Trophoblast cell (in vitro differentiated cells and primary cell): ENCODE data around the gene PFKFB2.

Experiments used
- DNase-seq, 2 donors: peaks; one replicate each; pipeline ENCODE4 v3.0.0-alpha.2; 2016
- H2AFZ ChIP-seq: 2 replicates; pipeline ENCODE4 v1.6.1; 2013; ENCODE audit warnings: low read length, moderate library complexity, mild to moderate bottlenecking; ENCODE audit not compliant: insufficient read depth, poor library complexity
- H2AK5ac ChIP-seq: 2 replicates; pipeline ENCODE4 v1.6.1; 2013; ENCODE audit warnings: mild to moderate bottlenecking, low read length
- H2BK120ac ChIP-seq: 2 replicates; pipeline ENCODE4 v1.6.1; 2013; ENCODE audit warnings: low read length, mild to moderate bottlenecking, moderate library complexity; ENCODE audit not compliant: insufficient read depth, poor library complexity
- H2BK12ac ChIP-seq: 2 replicates; pipeline ENCODE4 v1.6.1; 2013; ENCODE audit warnings: mild to moderate bottlenecking, low read length, moderate library complexity
- H2BK5ac ChIP-seq: 2 replicates; pipeline ENCODE4 v1.6.1; 2013; ENCODE audit warnings: low read length, low read depth, moderate library complexity, mild to moderate bottlenecking; ENCODE audit not compliant: poor library complexity
- H3K14ac ChIP-seq: 2 replicates; pipeline ENCODE4 v1.6.1; 2013; ENCODE audit warnings: mild to moderate bottlenecking, low read length
- H3K18ac ChIP-seq: 2 replicates; pipeline ENCODE4 v1.6.1; 2013; ENCODE audit warnings: mild to moderate bottlenecking, low read length
- H3K23ac ChIP-seq: 2 replicates; pipeline ENCODE4 v1.6.1; 2013; ENCODE audit warnings: low read length
- H3K27ac ChIP-seq: 2 replicates; pipeline ENCODE4 v1.5.1; 2013; ENCODE audit warnings: low read depth, mild to moderate bottlenecking, inconsistent platforms, low read length, moderate library complexity
- H3K27me3 ChIP-seq: 2 replicates; pipeline ENCODE4 v1.6.1; 2013; ENCODE audit warnings: inconsistent platforms, mild to moderate bottlenecking, low read length, moderate library complexity; ENCODE audit not compliant: insufficient read depth
- H3K36me3 ChIP-seq, 2 experiments: 1 replicate in 1 of 2; 2 replicates in 1 of 2; pipeline ENCODE4 v1.6.1; 2013; ENCODE audit warnings: low read length in 2 of 2, mild to moderate bottlenecking in 2 of 2, moderate library complexity in 1 of 2; ENCODE audit not compliant: insufficient read depth in 2 of 2, control insufficient read depth in 1 of 2
- H3K4ac ChIP-seq: 2 replicates; pipeline ENCODE4 v1.6.1; 2013; ENCODE audit warnings: low read depth, mild to moderate bottlenecking, low read length, moderate library complexity
- H3K4me1 ChIP-seq, 2 experiments: 1 replicate in 1 of 2; 2 replicates in 1 of 2; pipeline ENCODE4 v1.6.1; 2013; ENCODE audit warnings: low read length in 2 of 2, mild to moderate bottlenecking in 2 of 2, moderate library complexity in 1 of 2; ENCODE audit not compliant: insufficient read depth in 2 of 2, control insufficient read depth in 1 of 2
- H3K4me2 ChIP-seq: 2 replicates; pipeline ENCODE4 v1.6.1; 2013; ENCODE audit warnings: inconsistent platforms, mild to moderate bottlenecking, low read length, moderate library complexity
- H3K4me3 ChIP-seq: 2 replicates; pipeline ENCODE4 v1.5.1; 2013; ENCODE audit warnings: mild to moderate bottlenecking, low read depth, low read length, inconsistent platforms
- H3K79me1 ChIP-seq: one replicate; pipeline ENCODE4 v1.6.1; 2013; ENCODE audit warnings: low read length
- H3K79me2 ChIP-seq: 2 replicates; pipeline ENCODE4 v1.6.1; 2013; ENCODE audit warnings: low read length, mild to moderate bottlenecking; ENCODE audit not compliant: control insufficient read depth, insufficient read depth, poor library complexity
- H3K9ac ChIP-seq: 2 replicates; pipeline ENCODE4 v1.6.1; 2013; ENCODE audit warnings: mild to moderate bottlenecking, low read length
- H3K9me3 ChIP-seq: 2 replicates; pipeline ENCODE4 v1.6.1; 2013; ENCODE audit warnings: low read depth, mild to moderate bottlenecking, control low read depth, inconsistent platforms, low read length; ENCODE audit not compliant: insufficient read depth
- H4K12ac ChIP-seq: 2 replicates; pipeline ENCODE4 v1.6.1; 2013; ENCODE audit warnings: low read depth, mild to moderate bottlenecking, low read length, moderate library complexity
- H4K8ac ChIP-seq: 2 replicates; pipeline ENCODE4 v1.6.1; 2013; ENCODE audit warnings: low read depth, mild to moderate bottlenecking, low read length, moderate library complexity
- H4K91ac ChIP-seq: one replicate; pipeline ENCODE4 v1.6.1; 2013; ENCODE audit warnings: low read depth, mild to moderate bottlenecking, low read length, moderate library complexity
- WGBS: extraction: QIAGEN DNeasy Blood & Tissue Kit; methylation state at CpG from one replicate; pipeline ENCODE4 v1.1.7; 2013; ENCODE audit warnings: missing lambda C conversion rate; ENCODE audit not compliant: insufficient read length, insufficient coverage; ENCODE audit errors: extremely low coverage; 5-methylcytosine and 5-hydroxymethylcytosine counted together

PFKFB2 gene

DNA sequence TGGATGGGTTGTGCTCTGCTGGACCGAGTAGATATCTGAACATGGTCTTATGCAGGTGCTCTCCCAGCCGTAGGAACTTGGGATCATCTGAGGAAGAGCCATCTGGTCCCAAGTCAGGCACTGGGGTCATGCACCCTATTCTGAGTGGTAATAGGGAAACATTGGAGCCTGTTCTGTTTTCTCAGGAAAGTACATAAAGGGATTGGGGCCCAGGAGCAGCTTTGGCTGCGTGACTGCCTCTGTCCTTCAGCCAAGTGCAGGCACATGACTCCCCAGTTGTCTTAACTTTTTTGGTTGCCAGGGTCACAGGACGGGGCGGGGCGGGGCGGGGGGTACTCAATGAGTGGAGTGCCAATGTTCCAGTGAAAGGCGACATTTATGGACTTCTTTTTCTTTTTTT is 11.5 kb downstream of the PFKFB2 start:
- no peak overlapping the region for H2AK5ac ChIP-seq
- H3K18ac ChIP-seq, result no peak overlapping the region
- no peak overlapping the region for H4K12ac ChIP-seq
- WGBS, result no CpG with 5 or more reads among the region's 8 CpGs
- no peak overlapping the region for H3K4me3 ChIP-seq
- no peaks in the 10 kb centered on the region for H3K27me3 ChIP-seq
- H2BK5ac ChIP-seq, result no peak overlapping the region
- H2BK12ac ChIP-seq, result no peak overlapping the region
- H3K4ac ChIP-seq, result no peak overlapping the region
- H3K14ac ChIP-seq, result no peak overlapping the region
- H3K36me3 ChIP-seq, result peaks cover 11 to 26% of the 10 kb centered on the region in 2 experiments
- no peak overlapping the region for H3K4me2 ChIP-seq
- no peaks in the 10 kb centered on the region for H3K9me3 ChIP-seq
- no peak overlapping the region for H4K8ac ChIP-seq
- H4K91ac ChIP-seq, result no peak overlapping the region
- no peak overlapping the region for H3K9ac ChIP-seq
- no peaks in the 10 kb centered on the region for H3K79me2 ChIP-seq
- H3K27ac ChIP-seq, result no peak overlapping the region
- no peak overlapping the region for H2BK120ac ChIP-seq
- no peak for DNase-seq
- H3K23ac ChIP-seq, result no peak overlapping the region
- no peaks in the 10 kb centered on the region for H3K4me1 ChIP-seq
- H3K79me1 ChIP-seq, result no peaks in the 10 kb centered on the region
- H2AFZ ChIP-seq, result no peak overlapping the region

DNA sequence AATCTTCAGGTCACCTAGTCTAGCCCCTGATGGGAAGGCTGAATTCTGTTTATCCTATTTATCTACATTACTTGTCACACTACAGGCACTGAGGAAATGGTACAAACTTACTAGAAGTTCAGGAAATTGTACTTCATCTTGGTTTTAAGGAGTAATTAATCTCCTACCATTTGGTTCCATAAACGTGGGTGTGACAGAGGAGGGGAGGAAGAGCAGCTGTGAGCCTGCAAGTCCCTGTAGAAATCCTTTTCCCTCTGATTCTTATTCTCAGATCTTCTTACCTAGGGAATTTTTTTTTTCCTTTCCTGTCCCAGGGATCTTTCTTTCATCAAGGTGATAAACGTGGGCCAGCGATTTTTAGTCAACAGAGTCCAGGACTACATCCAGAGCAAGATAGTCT is 14.1 kb downstream of the PFKFB2 start:
- no CpG with 5 or more reads among the region's 3 CpGs for WGBS
- Histone ChIP-seq H3K18ac (no peak overlapping the region), H3K9me3 (no peaks in the 10 kb centered on the region), H3K27me3 (no peaks in the 10 kb centered on the region), H4K12ac (no peak overlapping the region), H2BK5ac (no peak overlapping the region), H3K79me1 (no peaks in the 10 kb centered on the region), H4K8ac (no peak overlapping the region), H3K27ac (no peak overlapping the region), H3K9ac (no peak overlapping the region), H2AK5ac (no peak overlapping the region), H4K91ac (no peak overlapping the region), H2AFZ (no peak overlapping the region), H3K4me2 (no peak overlapping the region), H3K14ac (no peak overlapping the region), H3K4me3 (no peak overlapping the region), H3K4me1 (no peaks in the 10 kb centered on the region), H2BK120ac (no peak overlapping the region), H3K36me3 (peaks cover 22 to 34% of the 10 kb centered on the region in 2 experiments), H3K23ac (no peak overlapping the region), H3K4ac (no peak overlapping the region), H2BK12ac (no peak overlapping the region), H3K79me2 (no peaks in the 10 kb centered on the region)
- no peak for DNase-seq

DNA sequence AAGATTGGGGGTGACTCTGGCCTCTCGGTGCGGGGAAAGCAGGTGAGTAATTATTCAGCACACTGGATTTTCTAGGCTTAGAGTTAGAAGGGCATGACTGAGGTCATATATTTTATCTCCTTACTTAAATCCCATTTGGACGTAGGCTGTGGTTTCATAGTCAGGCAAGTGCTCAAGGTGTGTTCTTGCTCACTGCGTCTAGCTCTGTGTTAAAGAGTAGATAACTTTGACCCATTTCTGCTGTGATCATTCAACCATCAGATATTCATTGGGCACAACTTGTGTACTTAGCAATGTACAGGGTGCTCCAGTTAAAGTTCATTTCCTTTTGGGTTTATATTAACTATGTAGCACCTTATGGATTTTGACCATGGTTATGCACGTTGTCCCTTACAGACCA is 14.6 kb downstream of the PFKFB2 start:
- no peak overlapping the region for H3K27ac ChIP-seq
- no peak overlapping the region for H2AK5ac ChIP-seq
- no peak overlapping the region for H3K4ac ChIP-seq
- H4K91ac ChIP-seq, result no peak overlapping the region
- no peak overlapping the region for H4K8ac ChIP-seq
- H3K36me3 ChIP-seq, result peaks cover 23 to 29% of the 10 kb centered on the region in 2 experiments
- H2BK12ac ChIP-seq, result no peak overlapping the region
- H2BK120ac ChIP-seq, result no peak overlapping the region
- H3K9ac ChIP-seq, result peak overlapping the region; percentile 59
- no peaks in the 10 kb centered on the region for H3K4me1 ChIP-seq
- no peak overlapping the region for H3K4me2 ChIP-seq
- H3K79me2 ChIP-seq, result no peaks in the 10 kb centered on the region
- H3K27me3 ChIP-seq, result no peaks in the 10 kb centered on the region
- no peak overlapping the region for H3K18ac ChIP-seq
- WGBS, result no CpG with 5 or more reads among the region's 5 CpGs
- no peak overlapping the region for H3K4me3 ChIP-seq
- no peak overlapping the region for H4K12ac ChIP-seq
- H3K14ac ChIP-seq, result no peak overlapping the region
- H2AFZ ChIP-seq, result no peak overlapping the region
- DNase-seq, result no peak
- no peaks in the 10 kb centered on the region for H3K9me3 ChIP-seq
- H2BK5ac ChIP-seq, result no peak overlapping the region
- no peak overlapping the region for H3K23ac ChIP-seq
- no peaks in the 10 kb centered on the region for H3K79me1 ChIP-seq

DNA sequence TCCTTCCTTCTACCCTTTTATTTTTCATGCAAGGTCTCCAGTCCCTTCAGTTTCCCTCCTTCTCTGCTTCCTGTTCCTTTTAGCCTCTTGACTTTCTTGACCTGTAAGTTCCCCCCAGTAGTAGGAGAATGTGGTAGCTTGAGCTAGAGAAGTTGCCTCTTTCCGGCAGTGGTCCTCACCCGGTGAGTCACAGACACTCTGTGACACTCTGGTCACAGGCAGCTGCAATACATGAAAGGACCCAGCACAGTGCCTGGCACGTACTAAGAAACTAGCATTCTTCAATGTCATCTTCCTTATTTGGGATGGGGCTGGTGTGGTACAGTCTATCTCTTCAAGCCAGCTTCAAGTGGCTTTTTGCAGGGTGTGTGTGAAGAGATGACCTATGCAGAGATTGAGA is 16.0 kb downstream of the PFKFB2 start:
- no peak overlapping the region for H2BK5ac ChIP-seq
- H3K4me1 ChIP-seq, result no peaks in the 10 kb centered on the region
- no peak overlapping the region for H3K27ac ChIP-seq
- no peak overlapping the region for H3K18ac ChIP-seq
- H3K4me2 ChIP-seq, result no peak overlapping the region
- H2AFZ ChIP-seq, result no peak overlapping the region
- no peak overlapping the region for H4K8ac ChIP-seq
- no peak overlapping the region for H4K91ac ChIP-seq
- no peak overlapping the region for H3K4ac ChIP-seq
- no peaks in the 10 kb centered on the region for H3K27me3 ChIP-seq
- H3K14ac ChIP-seq, result no peak overlapping the region
- H2BK12ac ChIP-seq, result no peak overlapping the region
- no peaks in the 10 kb centered on the region for H3K79me2 ChIP-seq
- peaks cover 19 to 20% of the 10 kb centered on the region in 2 experiments for H3K36me3 ChIP-seq
- no peak for DNase-seq
- no peak overlapping the region for H3K23ac ChIP-seq
- no peaks in the 10 kb centered on the region for H3K9me3 ChIP-seq
- no peak overlapping the region for H4K12ac ChIP-seq
- no peaks in the 10 kb centered on the region for H3K79me1 ChIP-seq
- H3K4me3 ChIP-seq, result no peak overlapping the region
- no CpG with 5 or more reads among the region's 3 CpGs for WGBS
- no peak overlapping the region for H2AK5ac ChIP-seq
- H2BK120ac ChIP-seq, result no peak overlapping the region
- no peak overlapping the region for H3K9ac ChIP-seq
